Esophagus muscularis mucosa (tissue), 4 donors: Measurements from ENCODE around the gene NBPF20. TPM values are rescaled to one million over a fixed set of nuclear protein-coding genes. Genes with fewer than 3 reads are reported as not detected.
"Not testable (repeated sequence)": the region's sequence is repeated elsewhere in the genome, so short reads cannot be mapped to it uniquely, and the experiment has no call there.

Source experiments
- DNase-seq: peaks from one replicate; pipeline ENCODE4 v3.0.0-alpha.2; 2017; ENCODE audit errors: extremely low spot score
- H3K27ac ChIP-seq, 4 donors: fragments of 200-600 bp; sonication (generic); replicated peaks in 1 of 4; 1 replicate in 3 of 4; 2 replicates in 1 of 4; pipeline ENCODE4 v1.5.1; 2016 to 2019; ENCODE audit warnings: mild to moderate bottlenecking in 1 of 4
- H3K27me3 ChIP-seq, 4 donors: fragments of 200-600 bp; sonication (generic); one replicate each; pipeline versions ENCODE4 v1.5.1 to v1.6.0; 2016 to 2019
- H3K36me3 ChIP-seq, 4 donors: fragments of 200-600 bp; sonication (generic); one replicate each; pipeline ENCODE4 v1.5.1; 2016 to 2019
- H3K4me1 ChIP-seq, 4 donors: fragments of 200-600 bp; sonication (generic); one replicate each; pipeline ENCODE4 v1.5.1; 2016 to 2019
- H3K4me3 ChIP-seq, 4 donors: fragments of 200-600 bp; sonication (generic); 1 replicate in 2 of 4; 2 replicates in 2 of 4; pipeline ENCODE4 v1.5.1; 2016 to 2019; ENCODE audit warnings: mild to moderate bottlenecking in 4 of 4, moderate library complexity in 1 of 4
- H3K9me3 ChIP-seq, 4 donors: fragments of 200-600 bp; sonication (generic); 1 replicate in 3 of 4; 2 replicates in 1 of 4; pipeline ENCODE4 v1.5.1; 2016 to 2019
- WGBS: methylation state at CpG from one replicate; pipeline ENCODE4 v1.1.5; 2018; 5-methylcytosine and 5-hydroxymethylcytosine counted together
- intact Hi-C: fragments of 100-400 bp; cut with DNase I; formaldehyde crosslinking; loops from one replicate; pipeline ENCODE4 v1.15.1; 2023
- total RNA-seq, 4 donors: library from RNA; depleted of rRNA; stranded (reverse); fragments of >200 nt; gene quantifications; one replicate each; pipeline versions ENCODE4 v1.1.0 to v1.2.1, GENCODE V29; 2016

Gene NBPF20
- total RNA-seq, 4 donors from 2014 or later: 3.0 to 7.1 (median 4.3) TPM

GRCh38 chr1:145454824-145455177 is 29.4 kb upstream of the NBPF20 start:
- intact Hi-C loops, H3K4me3 ChIP-seq, H3K9me3 ChIP-seq, H3K36me3 ChIP-seq, DNase-seq, H3K4me1 ChIP-seq, H3K27ac ChIP-seq: not testable (repeated sequence)
- 65% methylated on average over 2 of the region's 3 CpGs for WGBS
- H3K27me3 ChIP-seq: peaks cover 0 to 24% (median 0%) of the 10 kb centered on the region in 4 donors

GRCh38 chr1:145453873-145454823 is 28.7 kb upstream of the NBPF20 start:
- 25% methylated on average over 26 of the region's 86 CpGs for WGBS
- H3K9me3 ChIP-seq, H3K4me3 ChIP-seq, intact Hi-C loops, H3K27ac ChIP-seq, H3K36me3 ChIP-seq, H3K4me1 ChIP-seq, DNase-seq: not testable (repeated sequence)
- H3K27me3 ChIP-seq: peaks cover 0 to 24% (median 0%) of the 10 kb centered on the region in 4 donors

DNA sequence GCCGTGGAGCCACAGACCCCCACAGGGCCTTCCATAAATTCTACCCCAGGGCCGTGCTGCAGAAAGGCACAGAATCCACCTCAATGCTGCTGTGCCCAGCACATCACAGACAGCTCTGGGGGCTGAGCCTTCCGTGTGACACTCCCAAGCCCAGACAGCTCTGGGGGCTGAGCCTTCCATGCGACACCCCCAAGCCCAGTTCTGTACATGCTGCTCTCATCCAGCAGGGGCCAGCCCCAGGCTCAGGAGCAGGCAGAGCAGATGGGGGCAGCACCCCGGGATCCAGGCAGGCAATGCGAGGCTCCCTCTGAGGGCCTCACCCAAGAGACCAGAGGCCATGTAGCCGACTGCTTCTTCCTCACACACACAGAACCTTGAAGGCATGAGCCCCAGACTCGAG is 27.1 kb upstream of the NBPF20 start:
- no CpG with 5 or more reads among the region's 8 CpGs for WGBS
- H3K27me3 ChIP-seq: peaks cover 0 to 24% (median 0%) of the 10 kb centered on the region in 4 donors
- H3K9me3 ChIP-seq, H3K27ac ChIP-seq, intact Hi-C loops, H3K4me3 ChIP-seq, H3K36me3 ChIP-seq, DNase-seq, H3K4me1 ChIP-seq: not testable (repeated sequence)

DNA sequence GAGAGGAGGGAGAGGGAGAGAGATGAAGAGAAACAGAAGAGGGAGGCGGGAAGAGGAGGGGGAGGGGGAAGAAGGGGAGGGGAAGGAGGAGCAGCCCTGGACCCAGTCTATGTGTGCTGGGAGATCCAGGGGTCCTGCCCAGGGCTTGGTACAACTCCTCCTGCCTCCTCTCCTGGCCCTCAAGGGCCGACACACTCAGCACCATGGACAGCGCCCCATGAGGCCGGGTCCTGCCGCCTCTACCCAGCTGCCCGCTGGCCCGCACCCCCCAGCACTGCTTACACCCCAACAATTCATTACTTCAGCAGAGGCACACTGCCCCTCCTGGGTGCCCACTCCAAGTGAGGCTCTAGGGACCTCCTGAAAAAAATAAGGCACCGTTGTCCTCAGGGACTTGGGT is 26.5 kb upstream of the NBPF20 start:
- peaks cover 0 to 24% (median 0%) of the 10 kb centered on the region in 4 donors for H3K27me3 ChIP-seq
- intact Hi-C loops, DNase-seq, H3K9me3 ChIP-seq, H3K4me1 ChIP-seq, H3K36me3 ChIP-seq, H3K27ac ChIP-seq, H3K4me3 ChIP-seq: not testable (repeated sequence)
- 11% methylated on average over 6 of the region's 8 CpGs for WGBS

DNA sequence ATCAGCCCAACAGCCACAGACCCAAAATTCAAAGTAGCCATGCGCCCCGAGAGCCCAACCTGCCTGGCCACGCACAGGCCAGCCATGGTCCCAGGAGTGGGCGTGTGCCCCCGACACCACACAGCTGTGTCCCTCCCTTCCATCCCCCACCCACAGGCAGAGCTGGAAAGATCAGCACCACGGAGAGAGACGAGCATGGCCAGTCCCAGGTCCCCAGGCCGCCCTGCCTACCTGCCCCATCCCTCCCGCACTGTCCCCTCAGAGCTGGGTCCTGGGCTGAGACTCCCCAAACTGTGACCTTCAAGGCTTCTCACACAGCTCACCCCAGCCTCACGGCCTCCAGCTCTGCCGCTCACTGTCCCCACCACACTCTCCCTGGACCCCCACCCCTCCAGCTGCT is 19.8 kb upstream of the NBPF20 start:
- H3K9me3 ChIP-seq, intact Hi-C loops, DNase-seq, H3K27me3 ChIP-seq, H3K27ac ChIP-seq, H3K4me1 ChIP-seq, H3K4me3 ChIP-seq, H3K36me3 ChIP-seq: not testable (repeated sequence)
- 37% methylated on average over 7 of the region's 11 CpGs for WGBS

- H3K4me3 ChIP-seq, H3K27ac ChIP-seq, H3K36me3 ChIP-seq, DNase-seq, H3K9me3 ChIP-seq, H3K4me1 ChIP-seq, H3K27me3 ChIP-seq, intact Hi-C loops: not testable (repeated sequence)
- WGBS: 83% methylated on average over 5 of the region's 5 CpGs
Observed at GRCh38 chr1:145442340-145442739, 16.9 kb upstream of the NBPF20 start.

GRCh38 chr1:145431363-145432256 is 6.2 kb upstream of the NBPF20 start:
- H3K4me1 ChIP-seq, intact Hi-C loops, H3K27ac ChIP-seq, H3K36me3 ChIP-seq, DNase-seq: not testable (repeated sequence)
- peaks cover 0 to 11% (median 7%) of the 10 kb centered on the region in 4 donors for H3K9me3 ChIP-seq
- WGBS: 3% methylated on average over 5 of the region's 61 CpGs
- H3K27me3 ChIP-seq: peaks cover 0 to 60% (median 13%) of the 10 kb centered on the region in 4 donors
- H3K4me3 ChIP-seq: peak overlapping the region; percentile 23 to 47 (median 29)

DNA sequence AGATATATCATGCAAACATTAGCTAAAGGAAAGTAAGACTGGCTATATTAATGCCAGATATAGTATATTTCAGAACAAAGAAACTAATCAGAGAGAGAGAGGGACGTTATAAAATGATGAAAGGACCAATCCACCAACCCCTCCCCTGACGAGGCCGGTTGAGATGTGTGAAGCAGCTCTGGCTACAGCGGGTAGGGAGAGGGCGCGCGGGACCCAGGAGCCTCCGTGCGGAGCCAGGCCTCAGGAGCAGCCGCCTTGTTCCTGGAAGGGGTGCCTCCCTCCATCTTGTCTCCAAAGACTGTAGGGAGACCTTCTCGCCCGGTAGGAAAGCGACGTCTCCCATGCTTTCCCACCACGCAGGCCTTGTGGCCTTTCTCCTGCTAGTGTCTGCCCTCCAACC is 5.4 kb upstream of the NBPF20 start:
- H3K27ac ChIP-seq, H3K36me3 ChIP-seq, DNase-seq, intact Hi-C loops, H3K4me3 ChIP-seq: not testable (repeated sequence)
- peaks cover 0 to 11% (median 7%) of the 10 kb centered on the region in 4 donors for H3K9me3 ChIP-seq
- peaks cover 7 to 12% (median 9%) of the 10 kb centered on the region in 4 donors for H3K4me1 ChIP-seq
- 39% methylated on average over 7 of the region's 15 CpGs for WGBS
- H3K27me3 ChIP-seq: peaks cover 0 to 57% (median 13%) of the 10 kb centered on the region in 4 donors

- peaks cover 14 to 22% (median 16%) of the 10 kb centered on the region in 4 donors for H3K4me1 ChIP-seq
- intact Hi-C loops, H3K4me3 ChIP-seq, H3K27ac ChIP-seq, H3K36me3 ChIP-seq, DNase-seq: not testable (repeated sequence)
- peaks cover 0 to 56% (median 13%) of the 10 kb centered on the region in 4 donors for H3K27me3 ChIP-seq
- 96% methylated on average over 1 of the region's 1 CpG for WGBS
- H3K9me3 ChIP-seq: peaks cover 0 to 11% (median 7%) of the 10 kb centered on the region in 4 donors
Observed at GRCh38 chr1:145429329-145429728, 3.9 kb upstream of the NBPF20 start.

DNA sequence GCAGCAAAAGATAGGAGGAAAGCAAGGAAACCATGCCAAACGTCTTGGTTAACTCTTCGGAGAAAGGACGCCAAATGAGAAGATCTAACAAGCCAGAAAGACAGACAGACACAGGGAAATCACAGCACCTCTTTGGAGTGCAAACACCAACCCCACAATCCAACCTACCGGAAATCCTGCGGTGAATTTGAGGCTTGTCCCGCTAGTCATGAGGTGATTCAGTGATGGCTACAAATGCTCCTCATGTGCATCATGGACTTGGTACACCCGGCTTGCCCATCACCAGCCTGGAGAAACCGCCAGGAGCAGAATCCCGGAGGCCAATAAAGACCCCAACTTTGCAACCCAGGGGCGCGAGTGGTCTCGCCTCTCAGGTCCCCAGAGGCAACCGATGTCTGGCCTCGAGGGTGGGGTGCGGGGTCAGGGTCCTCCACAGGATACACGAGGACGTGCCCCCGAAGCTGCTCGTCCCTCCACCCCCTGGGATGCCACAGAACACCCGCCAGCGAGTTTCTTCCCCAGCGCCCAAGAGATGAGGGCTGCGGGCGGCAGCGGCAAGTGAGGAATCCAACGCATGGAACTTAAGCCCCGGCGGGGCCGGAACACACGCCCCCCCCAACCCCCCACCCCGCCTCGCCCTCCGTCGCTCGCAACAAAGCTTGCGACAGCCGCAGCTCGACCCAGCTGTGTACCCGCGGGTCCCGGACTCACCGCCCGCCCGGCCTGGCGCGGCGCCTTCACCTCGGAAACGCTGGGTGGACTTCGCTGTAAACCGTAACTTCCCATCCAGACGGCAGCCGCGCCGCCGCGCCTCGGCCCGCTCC is 579 bp downstream of the NBPF20 start:
- Histone ChIP-seq H3K9me3 (peaks cover 0 to 11% (median 6%) of the 10 kb centered on the region in 4 donors), H3K4me3 (peak overlapping the region; percentile 56 to 83 (median 62)), H3K27ac (peak overlapping the region; percentile 71 to 81 (median 76)), H3K27me3 (peaks cover 0 to 31% (median 13%) of the 10 kb centered on the region in 4 donors), H3K4me1 (peaks cover 9 to 16% (median 12%) of the 10 kb centered on the region in 4 donors)
- intact Hi-C loops, H3K36me3 ChIP-seq: not testable (repeated sequence)
- WGBS: 4% methylated on average over 6 of the region's 59 CpGs
- peak; percentile 62 for DNase-seq

- H3K9me3 ChIP-seq: not testable (repeated sequence)
Observed at GRCh38 chr1:145415149-145415548, 10.3 kb downstream of the NBPF20 start.

More at GRCh38 chr1:145415149-145415548, 10.3 kb downstream of the NBPF20 start:
- H3K4me3 ChIP-seq, intact Hi-C loops, H3K4me1 ChIP-seq, DNase-seq, H3K27me3 ChIP-seq, H3K27ac ChIP-seq, H3K36me3 ChIP-seq: not testable (repeated sequence)
- 81% methylated on average over 6 of the region's 8 CpGs for WGBS
